Cardiac muscle cell (in vitro differentiated cells and primary cell): ENCODE measurements around the gene CA5A. TPM values are rescaled to one million over a fixed set of nuclear protein-coding genes. Genes with fewer than 3 reads are reported as not detected.
A peak's percentile ranks its signal among the peaks of the same experiment; 100 is the strongest.

Source experiments
- DNase-seq, 2 donors: peaks; one replicate each; pipeline versions ENCODE4 v3.0.0 to v3.0.0-alpha.2; 2010 to 2017; ENCODE audit warnings: low read depth in 1 of 2, low spot score in 1 of 2
- H3K27ac ChIP-seq: fragments of 200-600 bp; sonication (generic); 2 replicates; pipeline ENCODE4 v1.5.1; 2016
- H3K27me3 ChIP-seq: fragments of 200-600 bp; sonication (generic); 2 replicates; pipeline ENCODE4 v1.6.0; 2016; ENCODE audit warnings: control low read depth
- H3K36me3 ChIP-seq: fragments of 200-600 bp; sonication (generic); 2 replicates; pipeline ENCODE4 v1.5.1; 2016; ENCODE audit warnings: control low read depth
- H3K4me1 ChIP-seq: fragments of 200-600 bp; sonication (generic); 2 replicates; pipeline ENCODE4 v1.8.1; 2017; ENCODE audit warnings: low read depth, mild to moderate bottlenecking, mixed run types
- H3K4me3 ChIP-seq: fragments of 200-600 bp; sonication (generic); 2 replicates; pipeline ENCODE4 v1.5.1; 2016; ENCODE audit warnings: mild to moderate bottlenecking
- H3K9me3 ChIP-seq: fragments of 200-600 bp; sonication (generic); 2 replicates; pipeline ENCODE4 v1.5.1; 2017; ENCODE audit warnings: low read depth, mild to moderate bottlenecking, control low read depth
- CTCF ChIP-seq: IDR thresholded peaks from 2 replicates; pipeline ENCODE4 v1.5.1; 2012; ENCODE audit warnings: low read depth, mild to moderate bottlenecking, low read length
- polyA plus RNA-seq: library from polyadenylated mRNA; unstranded; fragments of >200 nt; fragmentation: Nextera tagmentation; extraction: Ambion mirVana; gene quantifications from 2 replicates; pipeline ENCODE4 v1.2.1, GENCODE V29; 2016
- total RNA-seq: library from RNA; depleted of rRNA; stranded (reverse); fragments of >200 nt; gene quantifications from 2 replicates; pipeline ENCODE4 v1.2.3, GENCODE V29; 2016

CA5A gene
- total and polyA plus RNA-seq, 2 experiments from 2014 or later = not detected

- no peaks in the 10 kb centered on the region for H3K36me3 ChIP-seq
- no peak overlapping the region for H3K4me3 ChIP-seq
- DNase-seq = no peak
- H3K27me3 ChIP-seq = no peaks in the 10 kb centered on the region
- no peak for TF ChIP-seq CTCF
- H3K27ac ChIP-seq = no peak overlapping the region
- no peaks in the 10 kb centered on the region for H3K9me3 ChIP-seq
- H3K4me1 ChIP-seq = peaks cover 16% of the 10 kb centered on the region
Measured at GRCh38 chr16:87953308-87954215, 17.2 kb upstream of the CA5A start.

GRCh38 chr16:87952751-87953150, 16.4 kb upstream of the CA5A start:
- peaks cover 16% of the 10 kb centered on the region for H3K4me1 ChIP-seq
- peak overlapping the region; percentile 99 for H3K27ac ChIP-seq
- H3K4me3 ChIP-seq = peak overlapping the region; percentile 98
- TF ChIP-seq CTCF = no peak
- no peaks in the 10 kb centered on the region for H3K27me3 ChIP-seq
- no peak for DNase-seq
- no peaks in the 10 kb centered on the region for H3K9me3 ChIP-seq
- no peaks in the 10 kb centered on the region for H3K36me3 ChIP-seq

- H3K36me3 ChIP-seq = no peaks in the 10 kb centered on the region
- H3K27me3 ChIP-seq = no peaks in the 10 kb centered on the region
- H3K9me3 ChIP-seq = no peaks in the 10 kb centered on the region
- peak; percentile 16 to 54 for DNase-seq
- peaks cover 13% of the 10 kb centered on the region for H3K4me1 ChIP-seq
- TF ChIP-seq CTCF = peak; percentile 13
- H3K27ac ChIP-seq = peak overlapping the region; percentile 99
- peak overlapping the region; percentile 98 for H3K4me3 ChIP-seq
Measured at GRCh38 chr16:87951552-87952538, 15.5 kb upstream of the CA5A start.

- H3K27me3 ChIP-seq = no peaks in the 10 kb centered on the region
- H3K27ac ChIP-seq = peak within 1 kb of the TSS; percentile 99
- H3K36me3 ChIP-seq = no peaks in the 10 kb centered on the region
- peaks cover 5% of the 10 kb centered on the region for H3K4me1 ChIP-seq
- peak within 1 kb of the TSS; percentile 98 for H3K4me3 ChIP-seq
- DNase-seq = peak; percentile 99
- H3K9me3 ChIP-seq = no peaks in the 10 kb centered on the region
- peak; percentile 36 for TF ChIP-seq CTCF
Measured at GRCh38 chr16:87950765-87951551, 14.6 kb upstream of the CA5A start, which contains the start of gene BANP. Gene BANP, plus strand, starts transcription at chr16:87951434. Its CDS starts 23,682 bp downstream, at chr16:87975116.
